OCI-LY7 (cell line): ENCODE measurements around the gene CNPY1.

Experiments
- EZH2phosphoT487 ChIP-seq: fragments of 200-600 bp; sonication (generic); IDR thresholded peaks from 2 replicates; pipeline ENCODE4 v1.6.1; 2018; ENCODE audit warnings: low read depth, borderline replicate concordance, mild to moderate bottlenecking, mixed run types, antibody characterized with exemption, low read length, moderate library complexity, mixed read lengths
- TF ChIP-seq, protein P1 (sequence below): fragments of 200-600 bp; sonication (generic); conservative IDR thresholded peaks from 2 replicates; pipeline ENCODE4 v1.5.1; 2014; ENCODE audit warnings: mild to moderate bottlenecking, antibody characterized with exemption, low read length, moderate library complexity, mixed read lengths

DNA sequence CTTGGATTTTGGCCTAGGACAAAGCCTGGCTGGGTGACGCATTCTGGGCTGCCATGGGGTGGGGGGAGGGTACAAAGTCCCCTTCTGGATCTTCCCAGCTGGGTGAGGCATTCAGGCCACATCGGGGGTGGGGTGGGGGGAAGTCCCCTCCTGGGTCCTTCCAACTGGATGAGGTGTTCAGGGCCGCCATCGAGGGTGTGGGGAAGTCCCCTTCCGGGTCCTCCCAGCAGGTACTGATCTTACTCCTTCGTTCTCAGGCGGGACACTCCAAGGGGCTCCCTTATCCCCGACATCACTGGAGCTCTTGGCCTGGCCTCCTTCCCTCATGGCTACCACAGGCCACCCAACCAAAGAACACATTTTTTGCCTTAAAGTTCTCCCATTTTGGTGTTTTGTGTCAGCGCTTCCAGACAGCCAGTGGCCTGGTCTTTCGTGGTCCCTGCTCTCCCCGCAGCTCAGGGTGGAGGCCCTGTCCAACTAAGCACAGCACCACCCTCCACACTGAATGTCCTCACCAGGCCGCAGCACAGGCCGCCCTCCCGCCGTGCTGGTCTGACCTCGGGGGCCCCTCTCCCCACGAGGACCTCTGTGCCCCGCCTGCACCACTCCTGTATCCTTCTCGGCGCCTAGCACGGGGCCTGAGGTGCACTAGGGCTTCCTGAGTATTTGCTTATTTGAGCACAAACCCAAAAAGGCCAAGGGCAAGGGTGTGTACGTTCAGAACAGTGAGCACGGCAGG lies 49.9 kb downstream of the CNPY1 start:
- TF ChIP-seq, protein P1, sequence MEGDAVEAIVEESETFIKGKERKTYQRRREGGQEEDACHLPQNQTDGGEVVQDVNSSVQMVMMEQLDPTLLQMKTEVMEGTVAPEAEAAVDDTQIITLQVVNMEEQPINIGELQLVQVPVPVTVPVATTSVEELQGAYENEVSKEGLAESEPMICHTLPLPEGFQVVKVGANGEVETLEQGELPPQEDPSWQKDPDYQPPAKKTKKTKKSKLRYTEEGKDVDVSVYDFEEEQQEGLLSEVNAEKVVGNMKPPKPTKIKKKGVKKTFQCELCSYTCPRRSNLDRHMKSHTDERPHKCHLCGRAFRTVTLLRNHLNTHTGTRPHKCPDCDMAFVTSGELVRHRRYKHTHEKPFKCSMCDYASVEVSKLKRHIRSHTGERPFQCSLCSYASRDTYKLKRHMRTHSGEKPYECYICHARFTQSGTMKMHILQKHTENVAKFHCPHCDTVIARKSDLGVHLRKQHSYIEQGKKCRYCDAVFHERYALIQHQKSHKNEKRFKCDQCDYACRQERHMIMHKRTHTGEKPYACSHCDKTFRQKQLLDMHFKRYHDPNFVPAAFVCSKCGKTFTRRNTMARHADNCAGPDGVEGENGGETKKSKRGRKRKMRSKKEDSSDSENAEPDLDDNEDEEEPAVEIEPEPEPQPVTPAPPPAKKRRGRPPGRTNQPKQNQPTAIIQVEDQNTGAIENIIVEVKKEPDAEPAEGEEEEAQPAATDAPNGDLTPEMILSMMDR, result no peak
- no peak for TF ChIP-seq EZH2phosphoT487
